ENCODE measurements around the gene CLCN4.

CLCN4 gene

GRCh38 chrX:10223781-10224180 is 67.0 kb downstream of the CLCN4 start:
- no peak for DNase-seq (ENCODE audit: low read depth)
- no peak overlapping the region for H3K4me3 ChIP-seq (ENCODE audit: low read depth, low read length)
- TF ChIP-seq MAX (IDR thresholded peaks at IDR 0.05; ENCODE audit: low read depth, low read length): no peak
- no peak for TF ChIP-seq MYC (IDR thresholded peaks at IDR 0.05; ENCODE audit: low read depth, low read length)
- TF ChIP-seq POLR2A (IDR thresholded peaks at IDR 0.05; ENCODE audit: extremely low read depth, insufficient read length): no peak
- no peak for TF ChIP-seq CTCF (IDR thresholded peaks at IDR 0.05; ENCODE audit: low read depth, low read length)

- DNase-seq (ENCODE audit: low read depth): no peak
- H3K4me3 ChIP-seq (ENCODE audit: low read depth, low read length): no peak overlapping the region
- TF ChIP-seq MAX (IDR thresholded peaks at IDR 0.05; ENCODE audit: low read depth, low read length) (no peak), CTCF (IDR thresholded peaks at IDR 0.05; ENCODE audit: low read depth, low read length) (no peak), POLR2A (IDR thresholded peaks at IDR 0.05; ENCODE audit: extremely low read depth, insufficient read length) (no peak), MYC (IDR thresholded peaks at IDR 0.05; ENCODE audit: low read depth, low read length) (no peak)
Measured at GRCh38 chrX:10230222-10230621, 73.4 kb downstream of the CLCN4 start.

GRCh38 chrX:10231461-10231860 is 74.7 kb downstream of the CLCN4 start:
- no peak for TF ChIP-seq MYC (IDR thresholded peaks at IDR 0.05; ENCODE audit: low read depth, low read length)
- no peak for TF ChIP-seq CTCF (IDR thresholded peaks at IDR 0.05; ENCODE audit: low read depth, low read length)
- TF ChIP-seq POLR2A (IDR thresholded peaks at IDR 0.05; ENCODE audit: extremely low read depth, insufficient read length): no peak
- no peak for TF ChIP-seq MAX (IDR thresholded peaks at IDR 0.05; ENCODE audit: low read depth, low read length)
- DNase-seq (ENCODE audit: low read depth): no peak

GRCh38 chrX:10233173-10233572 is 76.4 kb downstream of the CLCN4 start:
- TF ChIP-seq CTCF (IDR thresholded peaks at IDR 0.05; ENCODE audit: low read depth, low read length): no peak
- TF ChIP-seq MAX (IDR thresholded peaks at IDR 0.05; ENCODE audit: low read depth, low read length): no peak
- TF ChIP-seq MYC (IDR thresholded peaks at IDR 0.05; ENCODE audit: low read depth, low read length): no peak
- TF ChIP-seq POLR2A (IDR thresholded peaks at IDR 0.05; ENCODE audit: extremely low read depth, insufficient read length): no peak
- H3K4me3 ChIP-seq (ENCODE audit: low read depth, low read length): no peak overlapping the region
- no peak for DNase-seq (ENCODE audit: low read depth)

More at GRCh38 chrX:10231461-10231860, 74.7 kb downstream of the CLCN4 start:
- H3K4me3 ChIP-seq (ENCODE audit: low read depth, low read length): no peak overlapping the region

GRCh38 chrX:10233696-10234095 is 76.9 kb downstream of the CLCN4 start:
- DNase-seq (ENCODE audit: low read depth): no peak
- H3K4me3 ChIP-seq (ENCODE audit: low read depth, low read length): no peak overlapping the region
- TF ChIP-seq POLR2A (IDR thresholded peaks at IDR 0.05; ENCODE audit: extremely low read depth, insufficient read length) (no peak), MYC (IDR thresholded peaks at IDR 0.05; ENCODE audit: low read depth, low read length) (no peak), MAX (IDR thresholded peaks at IDR 0.05; ENCODE audit: low read depth, low read length) (no peak), CTCF (IDR thresholded peaks at IDR 0.05; ENCODE audit: low read depth, low read length) (no peak)

- no peak overlapping the region for H3K4me3 ChIP-seq (ENCODE audit: low read depth, low read length)
- no peak for TF ChIP-seq CTCF (IDR thresholded peaks at IDR 0.05; ENCODE audit: low read depth, low read length)
- no peak for TF ChIP-seq MAX (IDR thresholded peaks at IDR 0.05; ENCODE audit: low read depth, low read length)
- TF ChIP-seq MYC (IDR thresholded peaks at IDR 0.05; ENCODE audit: low read depth, low read length): no peak
- TF ChIP-seq POLR2A (IDR thresholded peaks at IDR 0.05; ENCODE audit: extremely low read depth, insufficient read length): no peak
- peak; percentile 63 for DNase-seq (ENCODE audit: low read depth)
Measured at GRCh38 chrX:10235851-10236250, 79.1 kb downstream of the CLCN4 start.
